Stimulated activated CD4-positive, alpha-beta T cell treated with anti-CD3 and anti-CD28 coated beads, Interleukin-1b, Interleukin-23, amount 100 ng/mL, for 24 hours (primary cell): ENCODE measurements around the gene VEPH1.

Experiments
- DNase-seq, 4 experiments: peaks; one replicate each; pipeline ENCODE4 v3.0.0-alpha.2; 2020; ENCODE audit warnings: low read depth in 4 of 4, low spot score in 1 of 4

Gene VEPH1

DNA sequence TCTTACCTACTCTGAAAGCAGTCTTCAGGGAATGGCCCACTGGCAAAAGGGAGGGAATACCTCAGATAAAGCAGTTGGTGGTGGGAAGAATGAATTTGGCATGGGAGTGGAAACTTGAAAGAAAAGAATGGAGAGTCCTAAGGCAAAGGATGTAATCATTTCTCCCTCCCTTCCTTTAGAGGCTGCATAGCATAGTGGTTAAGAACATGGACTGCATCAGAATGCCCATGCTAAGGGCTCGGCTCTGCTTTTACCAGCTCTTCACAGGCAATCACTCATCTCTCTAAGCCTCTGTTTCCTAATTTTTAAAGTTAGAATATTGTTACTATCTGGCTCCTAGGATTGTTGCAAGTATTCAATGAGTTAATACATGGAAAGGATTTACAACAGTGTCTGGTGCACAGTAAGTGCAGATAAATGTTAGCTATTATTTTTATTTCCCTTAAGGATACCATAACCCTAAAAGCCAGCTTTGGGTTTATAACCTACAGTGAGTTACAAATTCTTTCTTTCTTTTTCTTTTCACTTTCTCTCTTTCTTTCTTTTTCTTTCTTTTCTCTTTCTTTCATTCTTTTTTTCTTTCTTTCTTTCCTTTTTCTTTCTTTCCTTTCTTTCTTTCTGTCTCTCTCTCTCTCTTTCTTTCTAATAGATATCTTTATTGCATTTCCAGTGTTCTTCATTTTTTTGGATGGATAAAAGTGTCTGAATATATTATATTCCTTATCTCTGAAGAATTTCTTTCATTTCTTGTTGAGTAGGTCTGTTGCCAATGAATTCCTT lies 23.6 kb downstream of the VEPH1 start:
- no peak for DNase-seq

DNA sequence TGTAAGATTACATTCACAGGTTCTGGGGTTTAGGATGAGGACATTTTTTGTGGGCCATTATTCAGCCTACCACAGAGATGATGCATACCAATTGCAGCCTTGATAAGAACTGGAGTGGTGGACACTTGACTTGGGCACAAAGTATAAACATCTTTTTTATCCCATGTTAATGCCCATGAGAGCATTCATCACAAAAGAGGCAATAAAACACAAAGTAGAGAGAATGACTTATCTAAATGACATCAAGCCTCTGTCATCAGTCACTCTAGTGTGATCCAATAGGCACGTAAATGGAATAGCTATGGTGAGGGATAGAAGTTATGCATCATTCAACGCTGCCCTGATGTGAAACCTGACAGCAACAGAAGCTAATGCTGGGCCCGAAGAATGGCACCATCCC lies 25.8 kb downstream of the VEPH1 start:
- DNase-seq, result no peak

DNA sequence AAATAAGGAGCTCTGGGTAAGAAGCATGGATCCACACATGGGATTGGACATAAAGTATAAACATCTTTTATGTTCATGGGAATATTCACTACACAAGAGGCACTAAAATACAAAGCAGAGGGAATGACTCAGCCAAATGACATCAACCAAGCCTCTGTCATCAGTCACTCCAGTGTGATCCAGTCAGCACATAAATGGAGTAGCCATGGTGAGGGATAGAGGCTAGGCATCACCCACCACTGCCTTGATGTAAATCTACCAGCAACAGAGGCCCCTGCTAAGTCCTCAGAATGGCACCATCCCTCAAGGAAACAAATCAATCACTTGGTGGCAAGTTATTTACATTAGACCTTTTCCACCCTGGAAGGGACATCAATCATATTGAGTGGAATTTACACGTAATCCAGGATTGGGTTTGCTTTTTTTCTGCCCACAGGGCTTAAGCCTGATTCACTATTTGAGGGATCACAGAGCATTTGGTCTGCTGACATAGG lies 27.2 kb downstream of the VEPH1 start:
- no peak for DNase-seq

DNA sequence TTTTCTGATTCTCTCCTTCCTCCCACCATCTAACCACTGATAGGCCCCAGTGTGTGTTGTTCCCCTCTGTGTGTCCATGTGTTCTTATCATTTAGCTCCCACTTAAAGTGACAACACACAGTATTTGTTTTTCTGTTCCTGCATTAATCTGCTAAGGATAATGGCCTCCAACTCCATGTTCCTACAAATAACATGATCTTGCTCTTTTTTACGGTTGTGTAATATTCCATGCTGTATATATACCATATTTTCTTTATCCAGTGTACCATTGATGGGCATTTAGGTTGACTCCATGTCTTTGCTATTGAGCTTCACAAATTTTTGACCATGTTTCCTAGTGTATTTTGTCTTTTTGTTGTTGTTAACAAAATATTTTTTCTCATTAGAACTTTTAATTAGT lies 30.6 kb downstream of the VEPH1 start:
- DNase-seq, result no peak

DNA sequence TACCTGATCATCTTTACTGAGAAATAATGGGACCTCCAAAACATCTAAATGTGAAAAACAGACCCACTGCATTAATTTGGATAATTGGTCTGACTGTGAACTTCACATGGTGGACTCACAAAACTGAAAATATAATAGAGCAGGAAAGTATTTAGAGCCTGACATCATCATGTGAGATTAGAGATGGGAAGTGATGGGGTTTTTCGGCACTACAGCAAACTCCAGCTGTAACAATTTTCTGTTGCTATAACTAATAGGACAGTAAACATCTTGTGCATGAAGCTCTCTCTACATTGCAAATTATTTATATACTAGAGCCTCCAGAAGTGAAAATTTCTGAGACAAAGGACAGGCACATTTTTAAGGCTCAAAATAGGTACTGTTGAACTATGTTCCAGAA lies 32.2 kb downstream of the VEPH1 start:
- DNase-seq, result no peak

DNA sequence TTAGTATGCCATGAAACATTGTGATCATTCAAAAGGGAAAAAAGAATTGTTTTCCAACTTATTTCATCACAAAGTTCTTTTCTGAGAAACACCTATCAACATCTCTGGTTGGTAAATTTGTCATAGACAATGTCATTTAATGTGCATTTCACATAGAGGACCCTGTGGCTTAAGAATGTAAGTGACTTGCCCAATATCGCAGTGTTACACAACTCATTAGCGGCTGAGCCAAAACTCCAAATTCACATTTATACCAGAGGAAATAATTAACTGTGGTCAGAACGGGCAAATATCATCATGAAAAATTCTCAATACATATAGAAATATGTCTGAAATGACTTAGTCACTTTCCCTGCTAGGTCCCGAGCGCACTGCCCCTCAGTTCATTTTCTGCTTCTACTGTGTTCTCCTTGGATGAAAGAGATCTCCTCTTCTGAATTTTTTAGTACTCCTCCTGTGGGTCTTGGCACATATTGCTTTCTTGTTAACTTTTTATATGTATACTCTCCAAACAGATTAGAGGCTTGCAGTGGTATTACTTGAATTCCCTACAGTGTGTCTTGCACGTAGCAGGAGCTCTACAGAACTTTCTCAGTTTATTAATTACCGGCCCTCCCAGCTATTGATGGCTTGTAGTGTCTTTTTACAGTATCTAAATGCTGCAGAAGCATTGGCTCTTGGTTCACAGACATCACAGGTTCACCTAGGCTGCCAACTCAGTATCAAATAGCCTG lies 33.5 kb downstream of the VEPH1 start:
- no peak for DNase-seq

DNA sequence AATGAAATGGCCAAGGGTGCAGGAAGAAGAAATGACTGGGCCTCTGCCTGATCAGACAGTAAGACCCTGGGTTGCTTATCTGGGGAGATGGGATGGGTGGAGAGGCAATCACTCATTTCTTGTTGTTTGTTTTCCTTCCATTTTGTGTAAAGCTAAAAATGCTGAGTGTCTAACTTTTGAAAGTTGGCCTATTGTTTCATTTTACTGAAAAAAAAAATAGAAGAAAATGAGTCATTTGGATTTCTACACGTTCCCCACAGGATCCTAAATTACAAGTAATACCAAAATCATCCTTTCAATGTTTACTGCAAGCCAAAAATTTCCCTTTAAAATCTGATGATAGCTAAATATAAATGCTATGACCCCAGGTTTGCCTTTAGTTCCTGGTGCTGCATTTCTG lies 36.0 kb downstream of the VEPH1 start:
- no peak for DNase-seq

DNA sequence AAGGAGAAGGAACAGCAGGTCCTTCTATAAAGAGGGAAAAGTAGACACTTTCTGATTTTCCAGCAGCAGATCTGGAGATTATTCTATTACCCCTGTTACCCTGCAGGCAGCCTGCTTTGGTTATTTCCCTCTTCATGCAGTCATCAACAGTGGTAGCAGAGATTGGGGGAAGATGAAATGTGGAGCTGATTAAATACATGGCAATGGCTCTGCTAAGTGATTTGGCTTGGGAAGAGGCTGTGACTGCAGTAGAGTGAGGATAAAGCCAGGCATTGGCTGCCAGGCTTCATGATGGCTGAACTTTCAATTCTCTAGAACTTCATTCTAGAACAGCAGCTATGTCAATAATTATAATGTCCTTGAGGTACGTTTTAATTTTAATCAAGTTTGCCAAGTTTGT lies 37.5 kb downstream of the VEPH1 start:
- no peak for DNase-seq

DNA sequence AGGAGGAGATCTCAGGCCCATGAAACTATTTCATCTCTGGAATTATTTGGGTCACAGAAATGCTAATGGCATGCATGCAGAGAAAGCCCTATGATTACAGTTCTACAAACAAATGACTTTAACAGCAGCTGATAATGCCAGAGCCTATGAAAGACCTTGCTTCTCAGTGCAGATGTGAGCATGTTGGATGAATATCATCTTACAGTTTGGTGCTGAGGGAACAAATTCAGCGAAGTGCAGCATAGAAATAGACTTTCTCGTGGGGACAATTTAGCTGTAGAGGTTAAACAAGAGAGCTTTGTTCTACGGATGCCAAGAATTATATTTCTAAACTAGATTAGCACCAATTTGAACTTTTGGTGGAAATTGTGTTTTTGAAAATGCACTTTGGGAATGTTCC lies 38.9 kb downstream of the VEPH1 start:
- DNase-seq, result no peak

DNA sequence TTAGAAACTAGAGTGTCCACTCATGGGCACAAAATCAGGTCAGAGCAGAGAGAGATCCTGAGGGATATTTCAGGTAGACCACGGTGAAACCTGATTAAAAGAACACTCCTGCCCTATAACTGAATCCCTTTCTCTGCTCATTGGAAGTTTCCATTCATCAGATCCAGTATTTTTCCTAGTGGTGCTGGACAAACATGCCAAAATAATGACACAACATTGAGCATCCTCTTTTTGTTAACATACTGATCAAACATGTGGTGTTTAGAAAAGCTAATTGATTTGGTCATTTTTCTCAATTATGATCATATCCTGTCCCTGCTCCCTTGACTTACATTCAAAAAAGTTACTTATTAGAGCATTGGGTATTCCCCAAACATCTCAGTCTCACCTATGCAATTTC lies 39.4 kb downstream of the VEPH1 start:
- no peak for DNase-seq

DNA sequence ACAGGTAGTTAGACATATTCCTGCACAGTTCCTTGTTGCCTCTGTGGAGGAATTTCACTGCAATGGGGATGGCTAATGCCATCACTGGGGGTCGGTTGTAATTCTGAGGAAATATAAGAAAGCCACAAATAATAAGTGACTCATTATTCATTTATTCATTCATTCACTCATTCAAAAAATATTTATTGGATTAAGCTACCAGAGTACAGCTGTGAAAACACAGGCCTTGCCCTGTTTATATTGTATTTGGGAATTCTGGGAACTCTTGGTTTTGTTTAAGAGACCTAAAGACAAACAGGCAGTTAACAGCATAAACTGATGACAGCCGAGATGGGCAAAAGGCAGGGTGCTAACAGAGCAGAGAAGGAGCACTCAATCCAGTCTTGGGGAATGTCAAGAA lies 43.0 kb downstream of the VEPH1 start:
- no peak for DNase-seq

DNA sequence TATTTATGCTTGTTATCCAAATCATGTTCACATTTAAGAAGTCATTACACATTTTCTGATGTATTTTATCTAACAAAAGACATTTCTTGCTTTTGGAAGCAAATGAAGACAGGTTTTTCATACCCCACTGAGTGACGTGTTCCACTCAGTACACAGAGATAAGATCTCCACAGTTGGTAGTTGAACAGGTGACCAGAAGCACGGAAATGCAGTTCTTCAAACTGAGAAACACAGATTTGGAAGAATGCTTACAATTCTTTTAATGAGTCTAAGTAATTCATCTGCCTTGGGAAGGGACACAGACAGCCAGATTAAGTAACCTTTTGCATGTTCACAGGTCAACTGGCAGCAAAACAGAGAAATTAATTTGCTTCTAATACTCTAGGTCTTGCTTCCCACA lies 43.5 kb downstream of the VEPH1 start:
- no peak for DNase-seq

DNA sequence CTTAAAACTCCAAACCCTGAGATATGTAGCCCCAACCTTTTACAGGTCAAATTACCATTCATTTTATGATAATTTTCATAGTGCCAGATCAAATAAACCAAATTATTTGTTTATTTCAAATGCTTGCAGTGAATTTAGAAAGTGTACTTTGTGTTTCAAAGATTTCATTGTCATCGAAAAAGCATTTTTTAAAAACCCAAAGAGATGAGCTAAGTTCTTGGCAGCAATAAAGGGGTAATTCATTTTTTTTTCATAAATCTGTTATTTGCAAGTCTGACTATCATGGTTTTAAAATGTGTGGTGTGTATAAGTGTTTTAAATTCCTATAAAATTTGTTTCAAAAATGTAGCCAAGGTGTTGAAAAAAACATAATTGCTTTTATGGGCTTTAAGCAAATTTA lies 49.4 kb downstream of the VEPH1 start:
- DNase-seq, result no peak

DNA sequence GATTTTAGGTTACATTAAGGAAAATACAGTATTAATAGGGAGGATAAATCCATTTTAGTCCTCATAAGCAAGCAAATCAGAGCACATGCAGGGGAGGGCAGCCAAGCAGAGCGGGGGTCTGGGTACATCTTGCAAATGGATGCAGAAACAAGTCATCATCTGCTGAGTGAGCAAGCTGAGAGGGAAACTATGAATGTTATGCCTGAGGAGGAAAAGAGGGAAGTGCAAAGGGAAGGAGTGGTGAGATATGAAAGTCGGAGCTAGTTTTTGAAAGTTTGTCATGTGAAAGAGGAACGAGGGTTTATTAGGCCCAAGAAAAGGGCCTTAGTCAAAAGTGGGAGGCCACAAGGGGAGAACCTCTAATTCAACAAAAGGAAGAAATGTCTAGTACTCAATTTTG lies 51.1 kb downstream of the VEPH1 start:
- no peak for DNase-seq

DNA sequence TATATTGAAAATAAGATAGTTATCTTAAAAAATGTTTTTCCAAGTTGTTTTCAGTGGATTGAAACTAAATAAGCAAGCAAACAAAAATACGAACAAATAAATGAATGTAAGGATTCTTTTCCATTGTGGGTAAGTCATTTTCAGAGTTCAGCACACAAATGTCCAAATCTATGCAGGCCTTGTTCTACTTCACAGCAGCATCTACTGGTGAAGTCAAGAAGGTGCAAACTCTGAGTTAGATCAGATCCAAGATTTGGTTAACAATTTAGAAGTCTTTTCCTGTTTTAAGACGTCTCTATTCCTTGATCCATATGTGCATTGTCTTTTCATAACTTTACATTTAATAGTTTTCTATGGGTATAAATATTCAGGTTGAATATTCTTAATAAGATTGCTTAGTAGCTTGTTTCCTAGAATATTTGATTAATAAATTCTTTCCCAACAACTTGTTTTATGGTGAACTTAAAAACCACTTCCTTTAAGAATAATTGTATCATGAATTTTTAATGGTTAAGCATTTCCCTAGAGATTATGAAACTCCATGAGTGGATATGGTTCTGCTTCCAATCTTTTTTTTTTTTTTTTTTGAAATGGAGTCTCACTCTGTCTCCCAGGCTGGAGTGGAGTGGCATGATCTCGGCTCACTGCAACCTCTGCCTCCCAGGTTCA lies 56.1 kb downstream of the VEPH1 start:
- DNase-seq, result no peak

DNA sequence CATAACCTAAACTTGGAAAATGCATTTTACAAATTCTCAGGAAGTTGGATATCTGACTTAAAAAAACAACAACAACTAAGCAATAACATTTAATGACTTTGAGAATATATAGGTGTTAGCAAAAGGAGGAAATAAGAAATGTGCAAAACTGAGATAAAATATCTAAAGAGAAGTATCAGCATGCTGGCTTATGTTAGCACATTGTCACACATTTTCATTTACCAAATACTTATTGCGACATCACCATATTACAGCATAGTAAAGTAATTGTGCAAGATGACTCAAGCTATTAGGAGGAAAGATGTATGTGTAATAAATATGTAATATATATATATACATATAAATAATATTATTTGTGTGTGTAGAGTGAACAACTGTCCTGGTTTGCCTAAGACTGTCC lies 57.4 kb downstream of the VEPH1 start:
- no peak for DNase-seq

DNA sequence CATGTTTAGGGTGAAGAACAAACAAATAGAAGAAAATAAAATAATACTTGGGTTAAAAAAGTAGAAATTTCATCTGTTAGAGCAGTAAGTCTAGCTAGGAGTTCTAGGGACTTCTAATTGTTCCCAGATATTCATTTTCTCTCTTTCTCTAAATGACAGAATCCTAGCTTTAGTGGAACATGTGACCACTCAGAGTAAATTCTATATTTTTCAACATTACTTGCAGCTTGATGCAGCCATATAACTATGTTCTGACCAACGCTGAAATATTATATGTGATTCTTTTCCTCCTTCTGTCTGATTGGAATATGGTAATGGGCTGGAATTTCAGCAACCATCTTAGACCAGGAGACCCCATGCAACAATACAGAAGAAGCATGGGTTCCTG lies 58.4 kb downstream of the VEPH1 start:
- DNase-seq, result no peak

DNA sequence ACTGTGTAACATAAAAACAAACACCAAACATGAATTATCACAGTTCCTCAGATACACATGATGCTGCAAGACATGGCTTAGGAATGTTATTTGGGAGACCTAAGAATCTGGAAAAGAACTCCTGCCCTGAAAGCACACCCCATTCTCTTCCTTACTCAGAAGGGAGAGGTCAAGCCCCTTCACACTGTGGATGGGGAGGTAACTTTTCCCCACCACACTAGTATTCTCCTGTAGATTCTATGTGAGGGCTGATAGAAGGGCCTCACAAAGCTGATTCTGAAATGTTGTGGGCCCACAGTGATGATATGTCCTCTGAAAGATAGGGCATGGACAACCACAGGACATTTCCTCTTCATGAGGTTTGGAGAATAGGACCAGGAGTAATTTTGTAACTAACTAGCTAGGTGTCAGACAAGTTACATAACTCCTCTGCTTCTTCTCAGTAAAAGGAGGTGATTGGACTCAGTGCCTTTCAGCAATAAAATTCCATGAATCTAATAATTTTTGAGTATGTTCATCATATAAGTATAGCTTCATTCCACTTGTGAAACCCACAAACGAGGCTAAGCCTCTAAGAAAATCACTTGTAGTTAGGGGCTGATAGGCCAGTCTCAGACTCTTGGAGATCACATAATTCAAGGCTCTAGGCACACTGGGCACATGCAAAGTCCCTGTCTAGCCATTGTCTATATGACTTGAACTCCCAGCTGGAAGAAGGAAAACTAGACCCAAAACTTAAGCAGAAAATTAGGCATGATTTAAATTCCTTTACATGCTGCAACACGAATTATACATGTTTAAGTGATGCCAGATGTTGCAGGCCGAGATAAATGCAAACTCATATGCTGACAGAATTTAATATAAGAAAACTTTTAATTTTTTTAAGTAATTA lies 59.1 kb downstream of the VEPH1 start:
- no peak for DNase-seq

DNA sequence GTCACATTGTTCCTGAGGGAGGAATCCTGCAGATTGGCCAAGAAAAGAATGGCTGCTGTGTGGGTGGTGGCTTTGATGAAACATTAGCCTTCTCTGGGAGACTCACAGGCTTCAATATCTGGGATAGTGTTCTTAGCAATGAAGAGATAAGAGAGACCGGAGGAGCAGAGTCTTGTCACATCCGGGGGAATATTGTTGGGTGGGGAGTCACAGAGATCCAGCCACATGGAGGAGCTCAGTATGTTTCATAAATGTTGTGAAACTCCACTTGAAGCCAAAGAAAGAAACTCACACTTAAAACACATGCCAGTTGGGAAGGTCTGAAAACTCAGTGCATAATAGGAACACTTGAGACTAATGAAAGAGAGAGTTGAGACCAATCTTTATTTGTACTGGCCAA lies 60.5 kb downstream of the VEPH1 start:
- no peak for DNase-seq

DNA sequence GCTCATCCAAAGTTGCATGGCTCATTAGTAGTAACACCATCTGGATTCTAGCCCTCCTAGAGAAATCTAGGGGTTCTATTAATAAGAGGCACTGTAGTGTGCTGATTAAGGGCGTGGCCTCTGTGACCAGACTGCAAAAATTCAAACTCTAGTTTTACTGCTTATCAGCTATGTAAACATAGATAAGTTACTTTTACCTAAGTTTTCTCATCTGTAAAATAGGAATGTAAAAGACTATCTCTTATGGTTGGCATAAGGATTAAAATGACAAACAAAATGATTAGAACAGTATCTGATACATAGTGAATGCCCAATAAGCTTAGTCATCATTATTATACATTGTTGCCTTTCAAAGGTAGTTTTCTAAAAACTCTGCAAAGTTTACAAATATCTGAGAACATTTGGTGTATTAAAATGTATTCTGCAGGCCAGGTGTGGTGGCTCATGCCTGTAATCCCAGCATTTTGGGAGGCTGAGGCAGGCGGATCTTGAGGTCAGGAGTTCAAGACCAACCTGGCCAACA lies 62.1 kb downstream of the VEPH1 start:
- DNase-seq, result no peak

DNA sequence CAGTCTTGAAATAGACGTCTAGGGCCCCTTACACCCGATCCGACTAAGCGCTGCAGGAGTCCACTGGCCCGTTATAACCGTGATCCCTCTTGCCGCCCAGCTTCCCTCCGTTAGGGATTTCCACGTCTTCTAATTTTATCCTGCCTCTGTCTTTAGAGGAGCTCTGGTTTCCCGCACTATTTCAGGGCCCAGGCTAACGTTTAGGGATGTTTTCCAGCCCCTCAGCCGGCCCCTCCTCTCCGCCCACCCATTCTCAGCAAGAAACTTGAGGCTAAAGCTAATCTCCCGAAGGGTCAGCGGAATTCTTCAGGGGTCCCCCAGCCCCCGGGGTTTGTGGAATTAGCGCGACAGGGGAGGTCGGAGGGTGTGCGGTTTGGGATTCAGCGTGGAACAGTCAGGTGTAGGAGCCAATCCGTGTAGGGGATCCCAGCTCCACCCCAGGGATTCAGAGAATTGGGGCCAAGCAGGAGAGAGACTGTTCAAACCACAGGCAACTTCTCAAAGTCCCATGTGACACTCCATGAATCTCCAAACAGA lies 65.0 kb downstream of the VEPH1 start:
- DNase-seq, result no peak
